ENCODE data around the gene IL17B. TPM values are rescaled to one million over a fixed set of nuclear protein-coding genes. Genes with fewer than 3 reads are reported as not detected.
"Not testable (repeated sequence)": the region's sequence is repeated elsewhere in the genome, so short reads cannot be mapped to it uniquely, and the experiment has no call there.

The IL17B gene
- total RNA-seq, 1 experiment from 2014 or later: not detected

- intact Hi-C loops (cut with micrococcal nuclease; ENCODE audit: unreplicated experiment): no loop called here
- Histone ChIP-seq H3K27ac (no peak overlapping the region), H2AFZ (no peak overlapping the region), H3K79me2 (ENCODE audit: low read depth) (no peaks in the 10 kb centered on the region), H3K9me2 (ENCODE audit: insufficient read depth) (no peaks in the 10 kb centered on the region), H3K36me3 (ENCODE audit: low read depth) (no peaks in the 10 kb centered on the region), H4K20me1 (ENCODE audit: insufficient read depth) (no peaks in the 10 kb centered on the region), H3K9me3 (ENCODE audit: insufficient read depth, low read depth) (no peaks in the 10 kb centered on the region), H3K4me1 (replicated peaks; ENCODE audit: insufficient read depth) (peaks cover 11% of the 10 kb centered on the region), H3K27me3 (ENCODE audit: insufficient read depth, low read depth) (no peaks in the 10 kb centered on the region), H3K4me3 (no peak overlapping the region), H3F3A (ENCODE audit: insufficient read depth, low read depth) (peaks cover 8% of the 10 kb centered on the region; the same call in 1 of the 2 replicates), H3K4me2 (no peak overlapping the region)
- no peak for DNase-seq
- BruUV-seq (replicated peaks): no TSS peak
- POLR2A ChIA-PET (ENCODE audit: unreplicated experiment): interaction anchor here (0.5 kb wide), 1 partner anchor 12 kb away, joined by 4 read pairs; no protein-coding TSS in a partner anchor
- CTCF ChIA-PET: interaction anchor here (0.6 kb wide), 1 partner anchor 130 kb away, joined by 3 read pairs; no protein-coding TSS in a partner anchor
- no peak for TF ChIP-seq EZH2 (IDR thresholded peaks at IDR 0.05; ENCODE audit: low read depth)
- TF ChIP-seq, protein P1, sequence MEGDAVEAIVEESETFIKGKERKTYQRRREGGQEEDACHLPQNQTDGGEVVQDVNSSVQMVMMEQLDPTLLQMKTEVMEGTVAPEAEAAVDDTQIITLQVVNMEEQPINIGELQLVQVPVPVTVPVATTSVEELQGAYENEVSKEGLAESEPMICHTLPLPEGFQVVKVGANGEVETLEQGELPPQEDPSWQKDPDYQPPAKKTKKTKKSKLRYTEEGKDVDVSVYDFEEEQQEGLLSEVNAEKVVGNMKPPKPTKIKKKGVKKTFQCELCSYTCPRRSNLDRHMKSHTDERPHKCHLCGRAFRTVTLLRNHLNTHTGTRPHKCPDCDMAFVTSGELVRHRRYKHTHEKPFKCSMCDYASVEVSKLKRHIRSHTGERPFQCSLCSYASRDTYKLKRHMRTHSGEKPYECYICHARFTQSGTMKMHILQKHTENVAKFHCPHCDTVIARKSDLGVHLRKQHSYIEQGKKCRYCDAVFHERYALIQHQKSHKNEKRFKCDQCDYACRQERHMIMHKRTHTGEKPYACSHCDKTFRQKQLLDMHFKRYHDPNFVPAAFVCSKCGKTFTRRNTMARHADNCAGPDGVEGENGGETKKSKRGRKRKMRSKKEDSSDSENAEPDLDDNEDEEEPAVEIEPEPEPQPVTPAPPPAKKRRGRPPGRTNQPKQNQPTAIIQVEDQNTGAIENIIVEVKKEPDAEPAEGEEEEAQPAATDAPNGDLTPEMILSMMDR (conservative IDR thresholded peaks at IDR 0.05): no peak
Measured at GRCh38 chr5:149401051-149401450, 22.0 kb upstream of the IL17B start.

GRCh38 chr5:149400304-149400703 lies 21.2 kb upstream of the IL17B start:
- Histone ChIP-seq H3K27ac (no peak overlapping the region), H2AFZ (no peak overlapping the region), H4K20me1 (ENCODE audit: insufficient read depth) (no peaks in the 10 kb centered on the region), H3K79me2 (ENCODE audit: low read depth) (no peaks in the 10 kb centered on the region), H3K9me3 (ENCODE audit: insufficient read depth, low read depth) (no peaks in the 10 kb centered on the region), H3K4me1 (replicated peaks; ENCODE audit: insufficient read depth) (peaks cover 11% of the 10 kb centered on the region), H3F3A (ENCODE audit: insufficient read depth, low read depth) (peaks cover 8% of the 10 kb centered on the region; the same call in 1 of the 2 replicates), H3K36me3 (ENCODE audit: low read depth) (no peaks in the 10 kb centered on the region), H3K9me2 (ENCODE audit: insufficient read depth) (no peaks in the 10 kb centered on the region), H3K4me3 (no peak overlapping the region), H3K4me2 (no peak overlapping the region), H3K27me3 (ENCODE audit: insufficient read depth, low read depth) (no peaks in the 10 kb centered on the region)
- BruUV-seq (replicated peaks): no TSS peak
- no peak for TF ChIP-seq EZH2 (IDR thresholded peaks at IDR 0.05; ENCODE audit: low read depth)
- TF ChIP-seq, protein P1 (conservative IDR thresholded peaks at IDR 0.05): no peak
- intact Hi-C loops (cut with micrococcal nuclease; ENCODE audit: unreplicated experiment): no loop called here
- peak in 1 of 2 experiments; percentile 25 for DNase-seq
- ChIA-PET CTCF (no interaction called here), POLR2A (ENCODE audit: unreplicated experiment) (interaction anchor here (0.5 to 0.6 kb wide), 2 partner anchors 11 to 47 kb away, joined by 3 to 5 read pairs; no protein-coding TSS in a partner anchor)

GRCh38 chr5:149399775-149400174 lies 20.7 kb upstream of the IL17B start:
- no peak overlapping the region for H3K27ac ChIP-seq
- peaks cover 8% of the 10 kb centered on the region; the same call in 1 of the 2 replicates for H3F3A ChIP-seq (ENCODE audit: insufficient read depth, low read depth)
- H3K4me2 ChIP-seq: no peak overlapping the region
- no peak overlapping the region for H3K4me3 ChIP-seq
- H2AFZ ChIP-seq: no peak overlapping the region
- no peaks in the 10 kb centered on the region for H3K9me2 ChIP-seq (ENCODE audit: insufficient read depth)
- no TSS peak for BruUV-seq (replicated peaks)
- H3K9me3 ChIP-seq (ENCODE audit: insufficient read depth, low read depth): no peaks in the 10 kb centered on the region
- CTCF ChIA-PET: no interaction called here
- TF ChIP-seq EZH2 (IDR thresholded peaks at IDR 0.05; ENCODE audit: low read depth): no peak
- TF ChIP-seq, protein P1 (conservative IDR thresholded peaks at IDR 0.05): no peak
- POLR2A ChIA-PET (ENCODE audit: unreplicated experiment): interaction anchor here (0.5 kb wide), 1 partner anchor 46 kb away, joined by 3 read pairs; no protein-coding TSS in a partner anchor
- H3K4me1 ChIP-seq (replicated peaks; ENCODE audit: insufficient read depth): peaks cover 7% of the 10 kb centered on the region
- intact Hi-C loops (cut with micrococcal nuclease; ENCODE audit: unreplicated experiment): no loop called here
- no peaks in the 10 kb centered on the region for H4K20me1 ChIP-seq (ENCODE audit: insufficient read depth)
- H3K27me3 ChIP-seq (ENCODE audit: insufficient read depth, low read depth): no peaks in the 10 kb centered on the region
- DNase-seq: no peak
- no peaks in the 10 kb centered on the region for H3K79me2 ChIP-seq (ENCODE audit: low read depth)
- no peaks in the 10 kb centered on the region for H3K36me3 ChIP-seq (ENCODE audit: low read depth)

DNA sequence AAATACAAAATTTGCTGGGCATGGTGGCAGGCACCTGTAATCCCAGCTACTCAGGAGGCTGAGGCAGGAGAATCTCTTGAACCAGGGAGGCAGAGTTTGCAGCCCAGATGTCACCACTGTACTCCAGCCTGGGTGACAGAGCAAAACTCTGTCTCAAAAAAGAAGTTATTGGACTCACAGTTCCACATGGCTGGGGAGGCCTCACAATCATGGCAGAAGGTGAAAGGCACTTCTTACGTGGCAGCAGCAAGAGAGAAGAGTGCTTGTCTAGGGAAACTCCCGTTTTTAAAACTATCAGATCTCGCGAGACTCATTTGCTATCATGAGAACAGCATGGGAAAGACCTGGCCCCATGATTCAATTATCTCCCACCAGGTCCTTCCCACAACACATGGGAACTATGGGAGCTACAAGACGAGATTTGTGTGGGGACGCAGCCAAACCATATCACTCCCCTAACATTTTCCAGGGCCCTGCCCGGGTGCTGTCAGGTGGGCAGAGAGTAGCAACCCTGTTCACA lies 19.7 kb upstream of the IL17B start:
- H3K79me2 ChIP-seq (ENCODE audit: low read depth); H3F3A ChIP-seq (ENCODE audit: insufficient read depth, low read depth); H3K27ac ChIP-seq; H3K27me3 ChIP-seq (ENCODE audit: insufficient read depth, low read depth); H2AFZ ChIP-seq; H3K36me3 ChIP-seq (ENCODE audit: low read depth); H3K4me3 ChIP-seq; H3K9me2 ChIP-seq (ENCODE audit: insufficient read depth); intact Hi-C loops (cut with micrococcal nuclease; ENCODE audit: unreplicated experiment); BruUV-seq (replicated peaks); H3K4me1 ChIP-seq (replicated peaks; ENCODE audit: insufficient read depth); H4K20me1 ChIP-seq (ENCODE audit: insufficient read depth); H3K4me2 ChIP-seq; CTCF ChIA-PET; H3K9me3 ChIP-seq (ENCODE audit: insufficient read depth, low read depth); POLR2A ChIA-PET (ENCODE audit: unreplicated experiment); DNase-seq: not testable (repeated sequence)
